ENCODE measurements around the gene SLC2A13. TPM values are rescaled to one million over a fixed set of nuclear protein-coding genes. Genes with fewer than 3 reads are reported as not detected.
"Not testable (repeated sequence)": the region's sequence is repeated elsewhere in the genome, so short reads cannot be mapped to it uniquely, and the experiment has no call there.

Gene SLC2A13
- total RNA-seq, 3 donors from 2014 or later = 2.4 to 3.6 (median 3.2) TPM

DNA sequence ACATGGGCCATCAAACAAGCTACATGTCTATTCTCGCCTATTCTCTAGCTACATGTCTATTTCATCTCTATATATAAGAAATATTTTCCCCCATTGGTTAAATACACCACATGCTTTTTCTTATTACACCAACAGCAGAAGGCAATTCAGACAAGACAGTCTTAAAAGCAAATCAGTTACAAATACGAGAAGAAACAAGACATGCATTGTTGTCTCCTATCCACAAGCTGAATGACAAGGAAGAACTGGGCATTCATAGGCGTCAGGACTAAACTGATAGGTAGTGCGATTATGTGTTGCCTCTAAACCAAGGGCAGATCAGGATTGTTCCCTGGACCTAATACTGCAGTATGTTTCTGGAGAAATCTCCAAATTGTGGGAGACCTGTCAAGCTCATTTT is 19.4 kb downstream of the SLC2A13 start:
- H3K27me3 Mint-ChIP-seq (ENCODE audit: low read depth) = no peaks in the 10 kb centered on the region
- H3K4me3 Mint-ChIP-seq = no peak overlapping the region
- DNase-seq = no peak
- peaks cover 5% of the 10 kb centered on the region for H3K36me3 Mint-ChIP-seq (ENCODE audit: insufficient read depth)
- no peaks in the 10 kb centered on the region for H3K4me1 Mint-ChIP-seq (ENCODE audit: low read depth)
- no peaks in the 10 kb centered on the region for H3K9me3 Mint-ChIP-seq
- no peak for ATAC-seq

DNA sequence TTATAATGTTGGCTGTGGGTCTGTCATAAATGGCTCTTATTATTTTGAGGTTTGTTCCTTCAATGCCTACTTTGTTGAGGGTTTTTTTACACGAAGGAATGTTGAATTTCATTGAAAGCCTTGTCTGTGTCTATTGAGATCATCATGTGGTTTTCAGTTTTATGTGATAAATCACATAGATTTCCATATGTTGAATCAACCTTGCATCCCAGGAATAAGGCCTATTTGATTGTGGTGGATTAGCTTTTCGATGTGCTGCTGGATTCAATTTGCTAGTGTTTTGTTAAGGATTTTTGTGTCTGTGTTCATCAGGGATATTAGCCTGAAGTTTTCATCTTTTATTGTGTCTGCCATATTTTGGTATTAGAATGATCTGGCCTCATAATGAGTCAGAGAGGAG is 27.6 kb downstream of the SLC2A13 start:
- Mint-ChIP-seq H3K36me3 (ENCODE audit: insufficient read depth) (peaks cover 6% of the 10 kb centered on the region), H3K4me3 (no peak overlapping the region), H3K27me3 (ENCODE audit: low read depth) (no peaks in the 10 kb centered on the region), H3K9me3 (peaks cover 5% of the 10 kb centered on the region), H3K4me1 (ENCODE audit: low read depth) (no peaks in the 10 kb centered on the region)
- DNase-seq (no peak), ATAC-seq (no peak)

- peaks cover 5% of the 10 kb centered on the region for H3K9me3 Mint-ChIP-seq
- H3K4me3 Mint-ChIP-seq = no peak overlapping the region
- H3K36me3 Mint-ChIP-seq (ENCODE audit: insufficient read depth) = no peaks in the 10 kb centered on the region
- H3K27me3 Mint-ChIP-seq (ENCODE audit: low read depth) = no peaks in the 10 kb centered on the region
- no peak for DNase-seq
- ATAC-seq = no peak
- no peaks in the 10 kb centered on the region for H3K4me1 Mint-ChIP-seq (ENCODE audit: low read depth)
These were observed 30.4 kb downstream of the SLC2A13 start for GRCh38 chr12:40075458-40075857.

- no peaks in the 10 kb centered on the region for H3K9me3 Mint-ChIP-seq
- no peak for ATAC-seq
- no peak overlapping the region for H3K4me3 Mint-ChIP-seq
- no peaks in the 10 kb centered on the region for H3K27me3 Mint-ChIP-seq (ENCODE audit: low read depth)
- H3K36me3 Mint-ChIP-seq (ENCODE audit: insufficient read depth) = no peaks in the 10 kb centered on the region
- DNase-seq = no peak
- no peaks in the 10 kb centered on the region for H3K4me1 Mint-ChIP-seq (ENCODE audit: low read depth)
These were observed 37.5 kb downstream of the SLC2A13 start for GRCh38 chr12:40068416-40068815.

GRCh38 chr12:40065636-40066035 is 40.2 kb downstream of the SLC2A13 start:
- no peaks in the 10 kb centered on the region for H3K36me3 Mint-ChIP-seq (ENCODE audit: insufficient read depth)
- ATAC-seq (no peak), DNase-seq (no peak)
- no peaks in the 10 kb centered on the region for H3K4me1 Mint-ChIP-seq (ENCODE audit: low read depth)
- H3K9me3 Mint-ChIP-seq = no peaks in the 10 kb centered on the region
- no peak overlapping the region for H3K4me3 Mint-ChIP-seq
- no peaks in the 10 kb centered on the region for H3K27me3 Mint-ChIP-seq (ENCODE audit: low read depth)

- Mint-ChIP-seq H3K9me3 (no peaks in the 10 kb centered on the region), H3K4me3 (no peak overlapping the region), H3K4me1 (ENCODE audit: low read depth) (no peaks in the 10 kb centered on the region), H3K36me3 (ENCODE audit: insufficient read depth) (no peaks in the 10 kb centered on the region), H3K27me3 (ENCODE audit: low read depth) (no peaks in the 10 kb centered on the region)
- DNase-seq (no peak), ATAC-seq (no peak)
These were observed 42.5 kb downstream of the SLC2A13 start for GRCh38 chr12:40063414-40063813.

GRCh38 chr12:40058721-40059190 is 47.1 kb downstream of the SLC2A13 start:
- Mint-ChIP-seq H3K4me3 (no peak overlapping the region), H3K4me1 (ENCODE audit: low read depth) (no peaks in the 10 kb centered on the region), H3K9me3 (no peaks in the 10 kb centered on the region), H3K27me3 (ENCODE audit: low read depth) (no peaks in the 10 kb centered on the region), H3K36me3 (ENCODE audit: insufficient read depth) (no peaks in the 10 kb centered on the region)
- DNase-seq = no peak
- ATAC-seq = no peak

- Mint-ChIP-seq H3K36me3 (ENCODE audit: insufficient read depth) (no peaks in the 10 kb centered on the region), H3K9me3 (no peaks in the 10 kb centered on the region), H3K4me1 (ENCODE audit: low read depth) (no peaks in the 10 kb centered on the region), H3K27me3 (ENCODE audit: low read depth) (no peaks in the 10 kb centered on the region), H3K4me3 (no peak overlapping the region)
- DNase-seq = no peak
- no peak for ATAC-seq
These were observed 49.5 kb downstream of the SLC2A13 start for GRCh38 chr12:40056373-40056772.

DNA sequence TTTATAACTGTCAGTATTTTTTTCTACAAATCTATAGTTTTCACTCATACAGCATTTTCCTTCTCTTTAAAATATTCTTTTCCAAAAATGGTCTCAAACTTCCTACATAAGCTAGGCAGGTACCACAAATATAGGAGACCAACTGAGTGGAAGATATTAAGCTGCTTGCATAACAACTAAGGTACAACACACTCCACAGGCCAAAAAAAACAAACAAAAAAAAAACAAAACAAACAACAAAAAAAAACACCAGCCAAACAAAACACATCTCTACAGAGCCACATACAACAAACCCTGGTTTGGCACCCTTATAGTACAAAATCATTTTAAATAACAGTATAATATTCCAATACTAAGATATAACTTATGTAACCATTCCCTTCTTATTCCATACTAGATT is 50.1 kb downstream of the SLC2A13 start:
- ATAC-seq = no peak
- H3K36me3 Mint-ChIP-seq (ENCODE audit: insufficient read depth) = no peaks in the 10 kb centered on the region
- no peaks in the 10 kb centered on the region for H3K27me3 Mint-ChIP-seq (ENCODE audit: low read depth)
- no peak overlapping the region for H3K4me3 Mint-ChIP-seq
- H3K4me1 Mint-ChIP-seq (ENCODE audit: low read depth) = no peaks in the 10 kb centered on the region
- DNase-seq = no peak
- H3K9me3 Mint-ChIP-seq = no peaks in the 10 kb centered on the region

- no peaks in the 10 kb centered on the region for H3K4me1 Mint-ChIP-seq (ENCODE audit: low read depth)
- H3K27me3 Mint-ChIP-seq (ENCODE audit: low read depth) = no peaks in the 10 kb centered on the region
- no peak for ATAC-seq
- no peak for DNase-seq
- no peaks in the 10 kb centered on the region for H3K9me3 Mint-ChIP-seq
- H3K36me3 Mint-ChIP-seq (ENCODE audit: insufficient read depth) = no peaks in the 10 kb centered on the region
- H3K4me3 Mint-ChIP-seq = no peak overlapping the region
These were observed 50.7 kb downstream of the SLC2A13 start for GRCh38 chr12:40055228-40055579.

- H3K4me3 Mint-ChIP-seq = no peak overlapping the region
These were observed 51.2 kb downstream of the SLC2A13 start for GRCh38 chr12:40054555-40055227.

DNA sequence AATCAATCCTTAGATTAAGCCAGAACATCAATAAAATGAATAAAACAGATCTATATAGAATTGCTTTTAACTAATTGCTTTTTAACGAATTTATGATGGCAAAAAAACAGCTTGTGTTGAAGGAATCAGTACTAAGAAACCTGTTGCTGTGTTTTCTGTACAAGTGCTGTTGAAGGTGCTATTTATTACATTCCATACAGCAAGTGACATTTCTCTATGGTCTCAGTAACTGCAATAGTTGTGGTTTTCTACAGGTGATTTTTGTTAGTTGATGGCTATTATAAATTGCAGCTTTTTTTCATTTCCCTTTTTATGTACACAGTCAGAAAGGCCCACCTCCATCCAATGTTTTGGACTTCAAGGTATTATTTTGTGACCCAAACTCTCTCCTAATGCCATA is 56.6 kb downstream of the SLC2A13 start:
- Mint-ChIP-seq H3K4me3 (no peak overlapping the region), H3K27me3 (ENCODE audit: low read depth) (no peaks in the 10 kb centered on the region), H3K36me3 (ENCODE audit: insufficient read depth) (peaks cover 4% of the 10 kb centered on the region), H3K4me1 (ENCODE audit: low read depth) (no peaks in the 10 kb centered on the region), H3K9me3 (no peaks in the 10 kb centered on the region)
- no peak for ATAC-seq
- DNase-seq = no peak

More at GRCh38 chr12:40054555-40055227, 51.2 kb downstream of the SLC2A13 start:
- no peaks in the 10 kb centered on the region for H3K9me3 Mint-ChIP-seq
- H3K36me3 Mint-ChIP-seq (ENCODE audit: insufficient read depth) = no peaks in the 10 kb centered on the region
- DNase-seq = no peak
- no peak for ATAC-seq
- no peaks in the 10 kb centered on the region for H3K4me1 Mint-ChIP-seq (ENCODE audit: low read depth)
- no peaks in the 10 kb centered on the region for H3K27me3 Mint-ChIP-seq (ENCODE audit: low read depth)

GRCh38 chr12:40047002-40047401 is 58.9 kb downstream of the SLC2A13 start:
- not testable (repeated sequence) for H3K36me3 Mint-ChIP-seq (ENCODE audit: insufficient read depth); H3K9me3 Mint-ChIP-seq; H3K27me3 Mint-ChIP-seq (ENCODE audit: low read depth); ATAC-seq; H3K4me3 Mint-ChIP-seq; DNase-seq; H3K4me1 Mint-ChIP-seq (ENCODE audit: low read depth)

DNA sequence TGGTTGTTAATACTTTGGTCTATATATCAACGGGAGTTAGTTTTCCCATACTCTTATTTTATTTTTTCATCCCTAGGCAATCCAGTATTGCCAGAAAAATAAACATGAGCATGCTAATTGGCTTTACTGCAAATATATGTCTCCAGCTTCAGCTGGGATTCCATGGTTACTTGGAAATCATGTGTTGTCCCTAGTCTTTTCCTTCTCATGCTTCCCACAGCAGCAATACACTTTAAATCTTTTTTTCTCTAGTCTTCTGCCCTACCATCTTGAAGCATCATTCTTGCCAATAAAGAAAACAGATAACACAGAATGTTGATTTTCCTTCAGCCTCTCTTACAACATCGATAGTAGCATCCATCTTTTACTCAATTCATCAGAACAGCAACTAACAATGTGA is 60.2 kb downstream of the SLC2A13 start:
- H3K27me3 Mint-ChIP-seq (ENCODE audit: low read depth) = no peaks in the 10 kb centered on the region

GRCh38 chr12:40044396-40044795 is 61.5 kb downstream of the SLC2A13 start:
- Mint-ChIP-seq H3K36me3 (ENCODE audit: insufficient read depth) (peaks cover 4% of the 10 kb centered on the region), H3K4me3 (no peak overlapping the region), H3K9me3 (no peaks in the 10 kb centered on the region), H3K4me1 (ENCODE audit: low read depth) (no peaks in the 10 kb centered on the region), H3K27me3 (ENCODE audit: low read depth) (no peaks in the 10 kb centered on the region)
- ATAC-seq (no peak), DNase-seq (no peak)

More for the DNA sequence above, 60.2 kb downstream of the SLC2A13 start:
- H3K4me3 Mint-ChIP-seq = no peak overlapping the region
- H3K4me1 Mint-ChIP-seq (ENCODE audit: low read depth) = no peaks in the 10 kb centered on the region
- H3K9me3 Mint-ChIP-seq = no peaks in the 10 kb centered on the region
- DNase-seq = no peak
- H3K36me3 Mint-ChIP-seq (ENCODE audit: insufficient read depth) = peaks cover 4% of the 10 kb centered on the region
- ATAC-seq = no peak

All from activated T-cell treated with anti-CD3 and anti-CD28 coated beads, Interleukin-2, amount 50 U/mL, for 4 hours (primary cell).